Neural progenitor cell (in vitro differentiated cells): ENCODE results near the gene KRT13.

ENCODE experiments used
- CTCF ChIP-seq: fragments of 200-600 bp; sonication (generic); IDR thresholded peaks from 2 replicates; pipeline ENCODE4 v1.5.1; 2017; ENCODE audit warnings: antibody characterized with exemption, mild to moderate bottlenecking
- EZH2 ChIP-seq: fragments of 200-600 bp; sonication (generic); IDR thresholded peaks from 2 replicates; pipeline ENCODE4 v1.6.1; 2017; ENCODE audit warnings: antibody characterized with exemption, mild to moderate bottlenecking, moderate library complexity

GRCh38 chr17:41464173-41464572, 41.2 kb downstream of the KRT13 start:
- no peak for TF ChIP-seq CTCF
- no peak for TF ChIP-seq EZH2
